DOHH2 (cell line): ENCODE data around the gene CDKN1C.

ENCODE experiments used
- H3F3A ChIP-seq: fragments of 200-600 bp; sonication (generic), shearing (Covaris generic); 2 replicates; pipeline ENCODE4 v1.6.0; 2016; ENCODE audit warnings: antibody characterized with exemption, mild to moderate bottlenecking; ENCODE audit not compliant: control insufficient read depth, insufficient read depth
- H3K27ac ChIP-seq: fragments of 200-600 bp; sonication (generic); 2 replicates; pipeline ENCODE4 v1.5.1; 2014; ENCODE audit warnings: low read depth, mild to moderate bottlenecking, low read length, moderate library complexity
- H3K27me3 ChIP-seq: fragments of 200-600 bp; sonication (generic); 2 replicates; pipeline ENCODE4 v1.6.1; 2014; ENCODE audit warnings: mild to moderate bottlenecking, low read length, mixed read lengths; ENCODE audit not compliant: control insufficient read depth
- H3K36me3 ChIP-seq: fragments of 200-600 bp; sonication (generic); 2 replicates; pipeline ENCODE4 v1.6.1; 2014; ENCODE audit warnings: mild to moderate bottlenecking, low read length, moderate library complexity, mixed read lengths; ENCODE audit not compliant: control insufficient read depth
- H3K4me1 ChIP-seq: fragments of 200-600 bp; sonication (generic); 2 replicates; pipeline ENCODE4 v1.6.1; 2014; ENCODE audit warnings: mild to moderate bottlenecking, low read length, mixed read lengths; ENCODE audit not compliant: control insufficient read depth
- H3K4me2 ChIP-seq: fragments of 200-600 bp; sonication (generic); 2 replicates; pipeline ENCODE4 v1.6.0; 2014; ENCODE audit warnings: mild to moderate bottlenecking, low read length, moderate library complexity
- H3K4me3 ChIP-seq: fragments of 200-600 bp; sonication (generic); 2 replicates; pipeline ENCODE4 v1.5.1; 2014; ENCODE audit warnings: mild to moderate bottlenecking, low read length, mixed read lengths
- H3K79me2 ChIP-seq: fragments of 200-600 bp; sonication (generic); 2 replicates; pipeline ENCODE4 v1.6.1; 2014; ENCODE audit warnings: mild to moderate bottlenecking, low read length, mixed read lengths; ENCODE audit not compliant: control insufficient read depth
- H3K9me2 ChIP-seq: fragments of 200-600 bp; sonication (generic); replicated peaks from 2 replicates; pipeline ENCODE4 v1.6.1; 2014; ENCODE audit warnings: mild to moderate bottlenecking, low read length, mixed read lengths; ENCODE audit not compliant: control insufficient read depth
- H3K9me3 ChIP-seq: fragments of 200-600 bp; sonication (generic); 2 replicates; pipeline ENCODE4 v1.6.1; 2014; ENCODE audit warnings: antibody characterized with exemption, low read length, mixed read lengths; ENCODE audit not compliant: control insufficient read depth, insufficient read depth
- H4K20me1 ChIP-seq: fragments of 200-600 bp; sonication (generic); 2 replicates; pipeline ENCODE4 v1.6.0; 2014; ENCODE audit warnings: low read depth, mild to moderate bottlenecking, antibody characterized with exemption, low read length, moderate library complexity; ENCODE audit not compliant: control insufficient read depth, insufficient read depth
- EZH2phosphoT487 ChIP-seq: fragments of 200-600 bp; sonication (generic); IDR thresholded peaks from 2 replicates; pipeline ENCODE4 v1.6.1; 2017; ENCODE audit warnings: borderline replicate concordance, mild to moderate bottlenecking, antibody characterized with exemption, low read length, moderate library complexity, mixed read lengths
- TF ChIP-seq, protein P1 (sequence below): fragments of 200-600 bp; sonication (generic); IDR thresholded peaks from one replicate; pipeline ENCODE4 v1.5.1; 2014; ENCODE audit warnings: antibody characterized with exemption, mild to moderate bottlenecking, low read depth, low read length; ENCODE audit not compliant: poor library complexity, severe bottlenecking

CDKN1C gene

GRCh38 chr11:2836315-2837095 is 49.1 kb downstream of the CDKN1C start:
- H3K4me2 ChIP-seq: no peak overlapping the region
- H3K4me1 ChIP-seq: no peaks in the 10 kb centered on the region
- TF ChIP-seq EZH2phosphoT487: no peak
- TF ChIP-seq, protein P1, sequence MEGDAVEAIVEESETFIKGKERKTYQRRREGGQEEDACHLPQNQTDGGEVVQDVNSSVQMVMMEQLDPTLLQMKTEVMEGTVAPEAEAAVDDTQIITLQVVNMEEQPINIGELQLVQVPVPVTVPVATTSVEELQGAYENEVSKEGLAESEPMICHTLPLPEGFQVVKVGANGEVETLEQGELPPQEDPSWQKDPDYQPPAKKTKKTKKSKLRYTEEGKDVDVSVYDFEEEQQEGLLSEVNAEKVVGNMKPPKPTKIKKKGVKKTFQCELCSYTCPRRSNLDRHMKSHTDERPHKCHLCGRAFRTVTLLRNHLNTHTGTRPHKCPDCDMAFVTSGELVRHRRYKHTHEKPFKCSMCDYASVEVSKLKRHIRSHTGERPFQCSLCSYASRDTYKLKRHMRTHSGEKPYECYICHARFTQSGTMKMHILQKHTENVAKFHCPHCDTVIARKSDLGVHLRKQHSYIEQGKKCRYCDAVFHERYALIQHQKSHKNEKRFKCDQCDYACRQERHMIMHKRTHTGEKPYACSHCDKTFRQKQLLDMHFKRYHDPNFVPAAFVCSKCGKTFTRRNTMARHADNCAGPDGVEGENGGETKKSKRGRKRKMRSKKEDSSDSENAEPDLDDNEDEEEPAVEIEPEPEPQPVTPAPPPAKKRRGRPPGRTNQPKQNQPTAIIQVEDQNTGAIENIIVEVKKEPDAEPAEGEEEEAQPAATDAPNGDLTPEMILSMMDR: no peak

DNA sequence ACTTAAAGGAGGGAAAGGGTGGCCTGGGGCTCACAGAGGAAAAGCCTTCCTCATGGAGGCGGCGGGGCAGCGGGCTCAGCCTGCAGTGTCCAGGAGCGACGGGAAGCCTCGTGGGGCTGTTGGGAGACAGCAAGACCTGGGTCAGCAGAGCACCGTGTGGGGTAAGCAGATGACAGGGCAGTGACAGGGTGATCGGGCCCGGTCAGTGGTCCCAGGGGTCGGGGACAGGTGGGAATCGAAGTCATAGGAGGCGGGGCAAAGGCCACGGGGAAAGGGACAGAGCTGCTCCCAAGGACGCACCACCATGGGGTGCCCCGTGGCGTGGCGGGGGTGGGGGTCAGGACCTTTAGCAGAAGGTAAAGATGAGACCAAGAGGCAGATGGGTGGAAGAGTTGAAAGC is 49.8 kb downstream of the CDKN1C start:
- Histone ChIP-seq H3K4me2 (no peak overlapping the region), H3F3A (no peaks in the 10 kb centered on the region), H3K9me3 (no peaks in the 10 kb centered on the region), H3K27ac (no peak overlapping the region), H4K20me1 (no peaks in the 10 kb centered on the region), H3K9me2 (no peaks in the 10 kb centered on the region), H3K36me3 (no peaks in the 10 kb centered on the region), H3K79me2 (no peaks in the 10 kb centered on the region), H3K4me3 (no peak overlapping the region), H3K4me1 (no peaks in the 10 kb centered on the region), H3K27me3 (no peaks in the 10 kb centered on the region)
- no peak for TF ChIP-seq EZH2phosphoT487
- TF ChIP-seq, protein P1: no peak

More at GRCh38 chr11:2836315-2837095, 49.1 kb downstream of the CDKN1C start:
- H3F3A ChIP-seq: no peaks in the 10 kb centered on the region
- no peaks in the 10 kb centered on the region for H4K20me1 ChIP-seq
- no peak overlapping the region for H3K27ac ChIP-seq
- no peaks in the 10 kb centered on the region for H3K9me3 ChIP-seq
- H3K79me2 ChIP-seq: no peaks in the 10 kb centered on the region
- no peaks in the 10 kb centered on the region for H3K9me2 ChIP-seq
- H3K27me3 ChIP-seq: no peaks in the 10 kb centered on the region
- no peak overlapping the region for H3K4me3 ChIP-seq
- no peaks in the 10 kb centered on the region for H3K36me3 ChIP-seq

DNA sequence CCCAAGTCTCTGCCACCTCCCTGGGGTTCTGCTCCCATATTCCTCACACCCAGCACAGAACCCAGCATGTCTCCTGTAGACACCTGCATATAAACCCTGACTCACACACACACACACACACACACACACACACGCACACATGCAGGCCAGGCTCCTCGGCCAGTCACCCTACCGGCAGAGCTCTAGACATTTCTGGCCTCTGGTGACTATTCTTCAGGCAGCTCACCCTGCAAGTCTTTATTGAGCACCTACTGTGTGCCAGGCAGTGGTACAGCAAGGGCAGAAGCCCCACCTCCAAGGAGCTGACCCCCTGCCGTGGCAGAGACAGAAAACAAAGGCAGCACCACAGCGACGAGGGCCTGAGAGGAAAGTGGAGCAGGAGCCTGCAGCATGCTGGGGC is 50.3 kb downstream of the CDKN1C start:
- Histone ChIP-seq H3K9me3 (no peaks in the 10 kb centered on the region), H3K9me2 (no peaks in the 10 kb centered on the region), H3K27me3 (no peaks in the 10 kb centered on the region), H4K20me1 (no peaks in the 10 kb centered on the region), H3K27ac (no peak overlapping the region), H3K4me2 (no peak overlapping the region), H3F3A (no peaks in the 10 kb centered on the region), H3K4me3 (no peak overlapping the region), H3K79me2 (no peaks in the 10 kb centered on the region), H3K36me3 (no peaks in the 10 kb centered on the region), H3K4me1 (no peaks in the 10 kb centered on the region)
- no peak for TF ChIP-seq EZH2phosphoT487
- TF ChIP-seq, protein P1: no peak
